ENCODE data around the gene FASTK. TPM values are rescaled to one million over a fixed set of nuclear protein-coding genes. Genes with fewer than 3 reads are reported as not detected.

Gene FASTK
- total RNA-seq, 1 experiment from 2014 or later, result 86.4 TPM

DNA sequence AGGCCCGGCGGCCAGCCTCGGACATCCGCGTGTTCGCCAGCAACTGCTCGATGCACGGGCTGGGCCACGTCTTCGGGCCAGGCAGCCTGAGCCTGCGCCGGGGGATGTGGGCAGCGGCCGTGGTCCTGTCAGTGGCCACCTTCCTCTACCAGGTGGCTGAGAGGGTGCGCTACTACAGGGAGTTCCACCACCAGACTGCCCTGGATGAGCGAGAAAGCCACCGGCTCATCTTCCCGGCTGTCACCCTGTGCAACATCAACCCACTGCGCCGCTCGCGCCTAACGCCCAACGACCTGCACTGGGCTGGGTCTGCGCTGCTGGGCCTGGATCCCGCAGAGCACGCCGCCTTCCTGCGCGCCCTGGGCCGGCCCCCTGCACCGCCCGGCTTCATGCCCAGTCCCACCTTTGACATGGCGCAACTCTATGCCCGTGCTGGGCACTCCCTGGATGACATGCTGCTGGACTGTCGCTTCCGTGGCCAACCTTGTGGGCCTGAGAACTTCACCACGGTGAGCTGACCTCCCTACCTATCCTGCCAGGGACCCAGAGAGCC is 31.6 kb downstream of the FASTK start:
- Histone ChIP-seq H3K9me3 (ENCODE audit: control insufficient read depth in 1 of 2, insufficient read depth in 1 of 2, low read depth in 1 of 2, low read length in 2 of 2) (no peaks in the 10 kb centered on the region), H2AFZ (ENCODE audit: low read depth, low read length, poor library complexity, severe bottlenecking) (no peak overlapping the region), H3K4me1 (ENCODE audit: control insufficient read depth in 1 of 2, insufficient read depth in 2 of 2, low read length in 2 of 2) (no peaks in the 10 kb centered on the region), H3K79me2 (ENCODE audit: insufficient read depth, low read length) (no peaks in the 10 kb centered on the region), H3K27me3 (ENCODE audit: insufficient read depth, low read length) (no peaks in the 10 kb centered on the region), H3K4me3 (replicated peaks in 1 of 2; ENCODE audit: low read depth in 1 of 2, low read length in 2 of 2) (no peak overlapping the region), H3K9me2 (ENCODE audit: insufficient read depth) (no peaks in the 10 kb centered on the region), H3K36me3 (ENCODE audit: control insufficient read depth in 1 of 2, insufficient read depth in 2 of 2, low read length in 2 of 2) (no peaks in the 10 kb centered on the region), H3K9ac (ENCODE audit: low read length) (no peak overlapping the region), H3K4me2 (ENCODE audit: low read length) (no peak overlapping the region), H3K27ac (ENCODE audit: low read depth, low read length) (no peak overlapping the region), H4K20me1 (ENCODE audit: insufficient read depth) (no peaks in the 10 kb centered on the region)
- DNase-seq (ENCODE audit: low read depth, low spot score) (no peak), ATAC-seq (no peak)
- no TSS peak for BruUV-seq (replicated peaks)
- POLR2A ChIA-PET, result no interaction called here
- TF ChIP-seq YY1 (IDR thresholded peaks at IDR 0.05; ENCODE audit: extremely low read depth, insufficient replicate concordance, low read depth, low read length) (no peak), ELF1 (IDR thresholded peaks at IDR 0.05; ENCODE audit: borderline replicate concordance, low read depth) (no peak), EZH2 (IDR thresholded peaks at IDR 0.05) (no peak), ZFX (IDR thresholded peaks at IDR 0.05) (no peak), RAD21 (IDR thresholded peaks at IDR 0.05; ENCODE audit: low read depth) (no peak), SRF (IDR thresholded peaks at IDR 0.05; ENCODE audit: low read depth) (no peak), SP1 (IDR thresholded peaks at IDR 0.05; ENCODE audit: low read depth) (no peak), CTCF (IDR thresholded peaks at IDR 0.05 in 2 of 3, conservative IDR thresholded peaks at IDR 0.05 in 1 of 3; ENCODE audit: borderline replicate concordance in 1 of 3, insufficient read depth in 1 of 3, low read depth in 2 of 3, low read length in 2 of 3) (no peak)
- RAD21 ChIA-PET (ENCODE audit: low non-redundant PET in 1 of 2, low total read pairs in 2 of 2, uncharacterized antibody in 2 of 2, unreplicated experiment in 2 of 2), result no interaction called here
- intact Hi-C loops (cut with micrococcal nuclease), result no loop called here
- CTCF ChIA-PET, result no interaction called here

Measured in HCT116 (cell line).